Breast epithelium (tissue), 3 donors: ENCODE measurements around the gene EML6.

Experiments used
- CTCF ChIP-seq, 3 donors: fragments of 450-650 bp; IDR thresholded peaks; one replicate each; pipeline ENCODE4 v1.5.1; 2016 to 2017; ENCODE audit warnings: antibody characterized with exemption in 3 of 3, mild to moderate bottlenecking in 3 of 3, moderate library complexity in 3 of 3
- POLR2A ChIP-seq: fragments of 450-650 bp; IDR thresholded peaks from one replicate; pipeline ENCODE4 v1.6.1; 2016; ENCODE audit warnings: antibody characterized with exemption, mild to moderate bottlenecking, moderate library complexity

DNA sequence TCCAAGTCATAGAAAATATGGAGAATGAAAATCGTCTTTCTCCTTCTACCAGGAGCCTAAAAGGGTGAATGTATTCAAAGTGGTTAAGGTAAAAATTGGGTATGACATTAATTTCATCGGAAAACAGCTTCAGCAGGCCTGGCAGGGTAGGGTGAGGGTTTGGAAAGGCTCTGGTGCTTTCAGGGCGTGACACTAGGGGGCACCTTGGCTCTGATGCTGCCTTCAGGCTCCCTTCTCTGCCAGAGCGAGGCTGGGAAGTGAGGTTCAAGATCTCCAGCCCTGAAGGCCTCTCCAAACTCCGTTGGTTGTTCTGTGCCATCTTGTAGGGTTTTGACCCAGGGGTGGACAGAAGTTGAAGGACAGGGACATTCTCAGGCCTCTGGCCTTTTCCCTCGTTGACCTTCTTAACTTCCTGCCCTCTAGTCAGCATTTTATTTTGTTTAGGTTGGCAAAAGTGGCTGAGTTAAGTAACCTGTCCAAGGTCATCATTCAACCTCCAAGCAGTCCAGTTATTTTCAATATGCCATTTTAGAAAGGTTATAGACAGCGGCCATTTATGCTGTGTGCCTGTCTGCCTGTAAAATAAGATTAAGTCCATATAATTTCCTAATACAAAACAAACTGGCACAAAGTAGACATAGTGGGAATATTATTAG, 40.3 kb downstream of the EML6 start:
- TF ChIP-seq POLR2A (no peak), CTCF (IDR thresholded peaks at IDR 0.05) (no peak)
